Measurements from ENCODE around the gene WDR62.
"Not testable (repeated sequence)": the region's sequence is repeated elsewhere in the genome, so short reads cannot be mapped to it uniquely, and the experiment has no call there.

WDR62 gene

DNA sequence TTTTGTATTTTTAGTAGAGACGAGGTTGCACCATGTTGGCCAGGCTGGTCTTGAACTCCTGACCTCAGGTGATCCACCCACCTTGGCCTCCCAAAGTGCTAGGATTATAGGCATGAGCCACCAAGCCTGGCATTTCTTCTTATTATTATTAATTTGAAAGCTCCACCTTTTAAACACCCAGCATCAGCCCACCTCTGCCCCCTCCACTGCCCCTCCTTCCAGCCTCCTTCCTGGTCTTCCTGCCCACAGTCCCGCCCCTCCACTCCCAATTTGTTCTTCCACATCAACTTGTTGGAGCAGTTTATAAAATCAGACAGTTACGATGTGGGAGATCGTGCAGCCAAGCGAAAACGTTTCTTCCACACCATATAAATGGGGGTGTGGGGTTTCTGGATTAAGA is 14.2 kb upstream of the WDR62 start:
- DNase-seq: no peak

DNA sequence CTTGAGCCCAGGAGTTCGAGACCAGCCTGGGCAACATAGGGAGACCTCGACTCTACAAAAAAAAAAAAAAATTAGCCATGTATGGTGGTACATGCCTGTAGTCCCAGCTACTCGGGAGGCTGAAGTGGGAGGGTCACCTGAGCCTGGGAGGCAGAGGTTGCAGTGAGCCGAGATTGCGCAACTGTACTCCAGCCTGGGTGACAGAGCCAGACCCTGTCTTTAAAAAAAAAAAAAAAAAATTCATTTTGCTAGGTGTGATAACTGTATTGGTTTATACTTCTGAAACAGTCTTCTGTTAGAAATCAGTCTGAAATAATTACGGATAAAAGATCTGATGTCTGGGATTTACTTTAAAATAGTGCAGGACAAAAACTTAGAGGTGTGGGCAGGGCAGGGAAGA is 13.6 kb upstream of the WDR62 start:
- DNase-seq: not testable (repeated sequence)

DNA sequence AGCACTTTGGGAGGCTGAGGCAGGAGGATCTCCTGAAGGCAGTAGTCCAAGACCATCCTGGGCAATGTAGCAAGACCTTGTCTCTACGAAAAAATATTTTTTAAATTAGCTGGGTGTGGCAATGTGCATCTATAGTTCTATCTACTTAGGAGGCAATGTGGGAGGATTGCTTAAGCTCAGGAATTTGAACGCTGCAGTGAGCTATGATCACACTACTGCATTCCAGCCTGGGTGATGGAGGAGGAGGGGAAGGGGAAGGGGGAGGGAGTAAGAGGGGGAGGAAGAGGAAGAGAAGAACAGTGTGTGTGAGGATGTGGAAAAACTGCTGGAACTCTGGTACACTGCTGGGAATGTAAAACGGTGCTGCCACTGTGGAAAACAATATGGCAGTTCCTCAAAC is 12.9 kb upstream of the WDR62 start:
- no peak for DNase-seq

DNA sequence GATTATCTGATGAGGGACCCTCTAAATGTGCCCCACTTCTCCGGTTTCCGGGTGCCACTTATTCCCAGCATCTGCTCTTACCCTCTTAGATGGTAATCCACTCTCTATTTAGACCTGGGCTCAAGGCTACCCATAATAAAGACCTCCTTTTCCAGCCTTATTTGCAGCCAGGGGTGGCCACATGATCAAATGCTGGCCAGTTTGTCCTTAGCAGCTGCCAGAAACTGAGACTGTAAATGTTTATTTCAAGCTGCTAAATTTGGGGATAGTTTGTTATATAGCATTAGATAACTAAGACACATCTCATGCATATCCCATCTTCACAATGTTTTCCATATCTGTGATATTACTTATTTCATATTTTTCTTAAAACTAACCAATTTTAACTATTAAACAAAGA is 10.7 kb upstream of the WDR62 start:
- DNase-seq: no peak

DNA sequence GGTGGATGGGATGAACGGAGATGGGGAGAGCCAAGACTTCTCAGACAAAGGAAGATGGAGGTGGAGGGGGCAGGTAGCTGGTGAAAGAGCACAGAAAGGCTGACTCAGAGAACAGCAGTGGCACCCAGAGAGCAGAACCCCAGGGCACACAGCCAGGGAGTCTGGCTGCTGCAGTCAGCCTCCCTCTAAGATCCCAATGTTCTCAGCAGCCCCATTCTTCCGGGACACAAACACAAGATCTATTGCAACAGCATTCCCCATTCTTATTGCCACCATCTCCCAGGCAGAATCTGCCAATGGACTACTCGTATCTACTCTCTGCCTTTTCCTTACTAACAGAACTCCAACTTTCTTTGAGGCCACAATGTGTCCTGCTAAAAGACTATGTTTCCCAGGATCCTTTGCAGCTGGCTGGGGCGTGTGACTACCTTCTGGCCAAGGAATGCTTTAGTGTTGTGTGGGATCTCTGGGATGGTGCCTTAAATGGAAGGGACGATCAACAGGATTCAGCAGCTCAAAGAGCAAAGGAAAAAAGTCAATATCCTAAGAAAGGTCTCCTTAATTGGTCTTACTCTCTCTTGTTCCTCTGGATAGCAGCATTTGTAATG is 8.2 kb upstream of the WDR62 start:
- DNase-seq: no peak

DNA sequence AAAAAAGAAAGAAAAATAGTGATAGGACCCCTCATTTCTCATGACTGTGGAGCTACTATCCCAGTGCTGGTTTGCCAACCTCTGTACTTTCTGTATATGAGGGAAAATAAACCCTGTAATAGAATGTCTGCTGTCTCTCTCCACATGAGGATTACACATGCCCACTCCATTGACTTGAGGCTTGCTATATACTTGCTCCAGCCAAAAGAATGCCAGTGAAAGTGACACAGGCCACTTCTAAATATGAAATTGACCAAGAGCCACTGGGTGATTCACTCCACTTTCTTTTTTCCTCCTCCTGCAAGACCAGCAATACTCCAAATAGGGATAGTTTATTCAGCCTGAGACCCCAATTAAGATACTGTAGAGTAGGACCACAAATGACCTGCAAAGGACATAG is 6.9 kb upstream of the WDR62 start:
- no peak for DNase-seq

DNA sequence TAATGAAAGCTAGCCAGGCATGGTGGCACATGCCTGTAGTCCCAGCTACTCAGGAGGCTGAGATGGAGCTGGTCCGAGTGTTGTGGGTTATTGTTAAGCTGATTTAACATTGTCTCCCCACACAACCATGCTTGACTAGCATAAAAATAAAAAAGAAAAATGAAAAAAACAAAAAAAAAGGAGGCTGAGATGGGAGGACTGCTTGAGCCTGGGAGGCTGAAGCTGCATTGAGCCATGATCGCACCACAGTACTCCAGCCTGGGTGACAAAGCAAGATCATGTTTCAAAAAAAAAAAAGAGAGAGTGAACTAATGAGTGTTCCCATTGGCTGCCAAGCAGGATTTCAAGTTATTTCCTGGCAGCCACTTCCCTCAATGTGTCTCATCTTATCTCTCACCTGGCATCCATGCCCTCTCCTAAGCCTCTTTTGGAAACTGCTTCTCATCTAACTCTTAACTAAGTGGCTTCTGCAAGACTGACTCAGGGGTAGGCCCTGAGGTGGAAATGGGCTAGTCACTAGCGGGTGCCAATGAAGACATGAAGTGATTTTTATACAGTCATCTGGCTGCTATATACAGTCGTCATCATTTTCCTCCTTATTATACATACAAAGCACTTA is 5.5 kb upstream of the WDR62 start:
- DNase-seq: no peak

DNA sequence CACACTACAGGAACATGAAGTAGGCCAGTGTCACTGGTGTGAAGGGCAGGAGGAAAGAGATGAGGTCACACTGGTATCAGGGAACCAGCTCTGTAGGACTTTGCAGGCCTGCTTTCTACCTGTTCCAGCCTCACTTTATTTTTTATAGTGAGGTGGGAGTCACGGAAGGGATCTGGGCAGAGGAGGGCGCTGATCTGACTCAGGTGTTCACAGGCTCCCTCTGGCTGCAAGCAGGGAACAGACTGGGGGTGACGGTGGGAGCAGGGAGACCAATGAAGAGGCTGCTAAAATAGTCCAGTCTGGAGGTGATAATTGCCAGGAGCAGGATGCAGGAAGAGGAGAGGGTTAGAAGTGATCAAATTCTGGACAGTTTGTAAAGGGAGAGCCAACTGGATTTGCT is 3.5 kb upstream of the WDR62 start:
- no peak for DNase-seq

DNA sequence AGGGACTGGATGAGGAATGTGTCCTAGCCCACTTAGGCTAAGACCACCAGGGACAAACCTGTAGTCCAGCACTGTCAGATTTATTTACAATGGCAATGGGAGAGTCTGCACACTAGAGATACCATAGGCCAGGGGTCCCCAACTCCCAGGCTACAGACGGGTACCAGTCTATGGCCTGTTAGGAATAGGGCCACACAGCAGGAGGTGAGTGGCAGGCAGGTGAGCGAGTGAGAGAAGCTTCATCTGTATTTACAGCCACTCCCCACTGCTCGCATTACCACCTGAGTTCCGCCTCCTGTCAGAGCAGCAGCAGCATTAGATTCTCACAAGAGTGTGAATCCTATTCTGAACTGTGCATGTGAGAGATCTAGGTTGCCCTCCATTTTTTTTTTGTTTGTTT is 3.1 kb upstream of the WDR62 start:
- DNase-seq: no peak

DNA sequence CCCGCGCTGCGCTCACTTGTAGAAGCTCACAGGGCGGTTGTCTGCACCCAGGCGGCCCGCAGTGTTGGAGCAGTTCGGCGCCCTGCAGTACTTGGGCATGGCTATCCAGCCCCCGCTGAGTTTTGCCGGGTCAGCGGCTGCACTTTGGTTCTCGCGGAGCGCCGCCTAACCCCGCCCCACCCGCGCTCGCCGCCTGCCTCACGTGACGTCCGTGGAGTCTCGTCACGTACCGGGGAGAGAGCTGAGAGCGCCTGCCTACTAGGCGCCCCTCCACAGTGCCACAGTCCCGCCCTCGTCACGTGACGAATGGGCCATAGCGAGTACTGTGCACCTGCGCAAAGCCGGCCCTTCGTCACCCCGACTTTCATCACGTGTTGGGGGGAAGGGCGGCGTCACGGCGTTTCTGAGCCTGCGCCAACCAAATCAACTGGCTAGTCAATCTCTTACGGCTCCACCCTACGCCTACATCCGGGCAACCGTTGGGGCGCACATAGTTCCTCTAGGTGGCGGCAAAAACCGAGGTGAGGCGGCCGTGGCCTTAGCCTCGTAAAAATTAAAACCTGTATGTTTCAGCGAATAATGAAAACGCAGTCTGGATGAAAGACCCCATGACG is 471 bp upstream of the WDR62 start, which contains the start of gene THAP8:
Gene THAP8, minus strand, starts transcription at position 167 of the 614 bp plus-strand sequence. Its CDS starts 68 bp downstream, at position 99.
- DNase-seq: peak; percentile 98 to 100 (median 98)

DNA sequence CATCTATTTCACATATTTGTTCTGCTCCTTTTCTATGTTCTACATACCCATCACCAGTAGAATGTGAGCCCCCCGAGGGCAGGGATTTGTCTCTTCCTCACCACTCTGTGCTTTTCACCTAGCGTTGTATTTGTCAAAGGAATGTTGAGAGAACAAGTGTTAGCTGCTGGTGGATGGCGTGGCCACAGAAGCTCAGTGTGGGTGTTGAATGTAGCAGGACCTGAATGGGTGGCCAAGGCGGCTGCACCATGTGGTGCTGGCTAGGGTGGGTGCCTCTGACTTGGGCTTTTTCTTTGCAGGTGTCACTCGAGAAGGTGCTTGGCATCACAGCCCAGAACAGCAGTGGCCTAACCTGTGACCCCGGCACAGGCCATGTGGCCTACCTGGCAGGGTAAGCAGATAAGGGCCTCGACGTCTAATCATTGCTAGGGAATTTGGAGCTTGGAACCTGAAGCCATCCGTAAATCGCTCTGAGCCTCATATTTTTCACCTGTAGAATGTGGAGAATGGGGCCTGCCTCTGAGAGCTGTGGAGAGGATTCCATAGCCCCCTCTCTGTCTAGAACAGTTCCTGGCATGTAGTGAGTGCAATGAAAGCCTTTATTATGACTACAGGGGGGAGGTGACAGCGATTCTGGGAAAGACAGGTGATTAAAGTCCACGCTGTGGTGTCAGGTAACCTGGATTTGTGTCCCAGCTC is 3.9 kb downstream of the WDR62 start:
- no peak for DNase-seq

DNA sequence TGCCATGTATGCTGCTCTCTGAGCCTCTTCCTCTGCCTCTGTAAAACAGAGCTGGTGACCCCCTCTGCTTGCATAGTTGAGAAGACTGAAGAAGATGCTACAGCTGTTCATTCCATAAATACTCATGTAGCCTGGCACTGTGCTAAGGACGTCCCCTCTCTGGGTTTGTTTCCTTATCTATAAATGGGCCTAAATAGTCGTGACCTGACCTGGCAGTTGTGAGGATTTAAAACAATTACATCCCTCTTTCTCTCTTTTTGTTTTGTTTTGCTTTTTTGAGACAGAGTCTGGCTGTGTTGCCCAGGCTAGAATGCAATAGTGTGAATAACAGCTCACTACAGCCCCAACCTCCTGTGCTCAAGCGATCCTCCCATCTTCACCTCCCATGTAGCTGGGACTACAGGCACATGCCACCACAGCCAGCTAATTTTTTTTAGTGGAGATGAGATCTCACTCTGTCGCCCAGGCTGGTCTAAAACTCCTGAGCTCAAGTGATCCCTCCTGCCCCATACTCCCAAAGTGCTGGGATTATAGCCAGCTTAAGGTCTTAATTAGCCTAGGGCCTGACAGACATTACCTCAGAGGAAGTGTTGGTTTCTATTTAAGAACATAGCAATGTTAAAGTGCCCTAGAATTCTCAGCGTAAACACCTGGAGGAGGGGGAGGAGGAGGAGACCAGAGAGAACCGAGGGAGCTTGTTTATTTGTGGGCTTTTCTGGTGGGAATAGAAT is 4.6 kb downstream of the WDR62 start:
- DNase-seq: no peak

DNA sequence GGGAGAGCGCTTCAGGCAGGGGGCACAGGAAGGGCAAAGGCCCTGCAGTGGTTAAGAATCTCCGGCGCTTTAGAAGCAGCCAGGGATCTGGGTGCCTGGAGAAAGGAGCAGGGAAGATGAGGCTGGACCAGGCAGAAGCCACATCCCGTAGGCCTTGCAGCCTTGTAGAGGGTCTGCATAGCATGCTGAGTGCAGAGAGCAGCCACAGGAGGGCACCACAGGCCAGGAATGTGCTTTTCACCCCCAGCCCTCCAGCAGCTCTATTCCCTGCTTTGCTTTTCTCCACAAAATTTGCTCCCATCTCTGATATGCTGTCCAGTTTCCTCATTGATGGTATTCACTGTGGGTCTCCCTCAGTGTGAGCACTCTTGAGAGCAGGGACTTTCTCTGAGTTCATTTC is 5.7 kb downstream of the WDR62 start:
- DNase-seq: peak in 1 of 4 experiments; percentile 2

DNA sequence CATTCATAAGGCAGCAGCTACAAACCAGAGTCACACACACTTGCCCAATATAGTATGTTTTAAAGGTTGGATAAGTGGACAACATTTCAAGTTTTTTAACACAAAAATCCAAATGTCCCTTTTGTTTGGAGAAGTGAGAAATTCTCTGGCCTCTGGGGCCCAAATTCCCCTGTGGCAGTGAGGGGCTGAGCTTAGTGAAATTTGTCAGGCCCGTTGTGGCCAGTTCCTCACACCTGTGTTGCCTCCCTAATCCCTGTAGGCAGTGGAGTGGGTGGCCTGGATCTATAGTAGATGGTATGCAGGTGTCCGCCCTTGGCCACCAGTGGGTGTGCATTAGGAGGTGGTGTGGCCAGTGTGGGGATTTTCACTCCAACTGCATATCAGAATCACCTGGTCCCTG is 6.7 kb downstream of the WDR62 start:
- DNase-seq: no peak

DNA sequence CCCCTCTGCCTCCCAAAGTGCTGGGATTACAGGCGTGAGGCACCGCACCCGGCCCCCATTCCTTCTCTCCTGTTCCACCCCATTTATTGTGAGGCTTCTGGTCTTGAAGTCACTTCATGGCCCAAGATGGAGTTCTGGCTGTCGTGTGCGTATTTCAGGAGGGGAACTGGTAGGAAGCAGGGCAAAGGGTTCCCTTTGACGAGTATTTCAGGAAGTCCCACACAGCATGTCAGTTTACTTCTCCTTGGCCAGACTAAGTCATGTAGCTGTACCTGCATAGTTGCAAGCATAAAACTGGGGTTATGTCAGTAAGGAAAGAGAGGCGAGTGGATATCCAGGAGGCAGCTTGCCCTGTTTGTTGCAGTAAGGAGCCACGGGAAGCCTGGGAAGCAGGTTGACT is 10.1 kb downstream of the WDR62 start:
- no peak for DNase-seq

DNA sequence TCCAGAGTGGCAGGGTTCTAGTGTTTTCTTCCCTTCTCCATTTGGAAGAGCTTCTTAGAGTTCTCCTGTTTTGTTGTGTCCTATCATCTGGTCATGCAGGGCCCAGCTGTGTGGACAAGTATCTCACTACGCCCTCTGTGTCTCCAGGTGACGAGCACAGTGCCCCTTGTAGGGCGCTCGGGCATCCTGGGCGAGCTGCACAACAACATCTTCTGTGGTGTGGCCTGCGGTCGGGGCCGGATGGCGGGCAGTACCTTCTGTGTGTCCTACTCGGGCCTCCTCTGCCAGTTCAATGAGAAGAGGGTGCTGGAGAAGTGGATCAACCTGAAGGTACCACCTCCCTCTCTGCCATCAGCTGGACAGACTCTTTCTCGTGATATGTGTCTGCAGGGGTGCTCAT is 13.0 kb downstream of the WDR62 start:
- DNase-seq: no peak

DNA sequence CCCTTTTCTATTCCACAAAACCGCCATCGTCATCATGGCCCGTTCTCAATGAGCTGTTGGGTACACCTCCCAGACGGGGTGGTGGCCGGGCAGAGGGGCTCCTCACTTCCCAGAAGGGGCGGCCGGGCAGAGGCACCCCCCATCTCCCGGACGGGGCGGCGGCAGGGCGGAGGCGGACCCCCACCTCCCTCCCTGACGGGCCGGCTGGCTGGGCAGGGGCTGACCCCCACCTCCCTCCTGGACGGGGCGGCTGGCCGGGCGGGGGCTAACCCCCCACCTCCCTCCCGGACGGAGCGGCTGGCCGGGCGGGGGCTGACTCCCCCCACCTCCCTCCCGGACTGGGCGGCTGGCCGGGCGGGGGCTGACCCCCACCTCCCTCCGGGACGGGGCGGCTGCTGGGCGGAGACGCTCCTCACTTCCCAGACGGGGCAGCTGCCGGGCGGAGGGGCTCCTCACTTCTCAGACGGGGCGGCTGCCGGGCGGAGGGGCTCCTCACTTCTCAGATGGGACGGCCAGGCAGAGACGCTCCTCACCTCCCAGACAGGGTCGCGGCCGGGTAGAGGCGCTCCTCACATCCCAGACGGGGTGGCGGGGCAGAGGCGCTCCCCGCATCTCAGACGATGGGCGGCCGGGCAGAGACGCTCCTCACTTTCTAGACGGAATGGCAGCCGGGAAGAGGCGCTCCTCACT is 14.3 kb downstream of the WDR62 start:
- DNase-seq: not testable (repeated sequence)

DNA sequence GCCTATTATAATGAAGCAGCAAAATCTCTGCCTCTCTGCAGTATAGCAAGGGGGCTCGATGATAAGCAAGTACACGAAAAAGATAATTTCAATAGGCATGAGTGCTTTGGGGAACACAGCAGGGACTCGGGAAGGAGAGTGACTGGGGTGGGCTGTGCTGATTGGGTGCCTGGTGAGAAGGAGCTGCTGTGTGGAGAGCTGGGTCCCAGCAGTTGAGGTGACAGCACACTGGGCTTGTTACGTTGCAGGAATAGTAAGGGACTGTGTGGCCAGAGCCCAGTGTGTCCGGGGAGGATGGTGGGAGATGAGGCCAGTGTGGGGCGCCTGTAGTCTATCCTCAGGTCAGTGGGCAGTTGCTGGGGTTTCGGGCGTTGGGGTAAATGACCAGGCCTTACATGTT is 17.4 kb downstream of the WDR62 start:
- no peak for DNase-seq

DNA sequence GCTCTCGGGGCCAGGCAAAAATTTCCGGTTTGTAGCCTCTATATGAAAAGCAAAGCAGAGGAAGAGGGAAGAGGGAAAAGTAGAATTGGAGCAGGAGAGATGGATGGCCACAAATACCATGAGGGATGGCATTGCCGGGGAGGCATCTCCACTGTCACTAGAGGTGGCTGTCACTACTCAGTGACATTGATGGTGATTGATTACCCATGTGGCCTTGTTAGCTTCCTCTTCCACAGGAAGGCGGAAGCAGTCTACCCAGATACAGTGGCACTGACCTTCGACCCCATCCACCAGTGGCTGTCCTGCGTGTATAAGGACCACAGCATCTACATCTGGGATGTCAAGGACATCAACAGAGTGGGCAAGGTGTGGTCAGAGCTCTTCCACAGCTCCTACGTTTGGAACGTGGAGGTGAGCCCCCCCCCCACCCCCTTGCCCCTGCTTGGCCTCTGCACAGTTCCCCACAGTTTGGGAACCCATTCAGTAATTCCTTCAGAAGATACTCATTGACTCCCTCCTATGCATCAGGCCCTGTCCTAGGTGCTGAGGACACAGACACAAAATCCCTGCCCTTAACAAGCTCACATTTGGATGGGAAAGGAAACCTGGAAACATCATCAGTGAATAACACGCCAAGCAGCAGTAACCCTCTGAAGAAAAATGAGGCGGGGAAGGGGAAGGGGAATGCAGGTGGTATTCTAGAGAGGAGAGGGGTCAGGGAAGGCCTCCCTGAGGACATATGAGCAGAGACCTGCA is 18.6 kb downstream of the WDR62 start:
- no peak for DNase-seq

DNA sequence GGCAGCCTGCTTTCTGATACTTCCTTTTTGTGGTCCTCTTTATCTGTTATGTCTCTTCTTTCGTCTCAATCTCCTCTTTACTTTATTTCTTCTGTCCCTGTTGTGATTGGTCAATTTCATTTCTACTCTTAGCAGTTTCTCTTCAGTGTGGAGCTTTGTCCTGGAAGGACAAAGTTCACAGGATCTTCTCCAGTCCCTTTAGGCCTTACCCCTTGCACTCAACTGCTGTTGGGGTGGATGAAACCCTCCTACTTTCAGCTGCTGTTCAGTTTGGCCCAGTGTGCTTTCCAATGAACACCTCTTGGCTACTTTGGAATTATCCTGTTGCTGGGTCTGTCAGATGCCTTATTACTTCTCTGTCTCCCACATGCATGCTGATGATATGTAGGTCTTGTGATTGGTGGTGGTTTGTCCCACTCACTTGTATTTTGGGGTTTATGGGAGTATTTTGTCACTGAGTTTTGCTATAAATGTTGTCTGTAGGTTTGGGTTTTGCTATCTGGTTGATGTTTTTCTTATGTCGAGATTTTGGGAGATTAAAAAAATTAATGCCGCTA is 24.8 kb downstream of the WDR62 start:
- DNase-seq: no peak

DNA sequence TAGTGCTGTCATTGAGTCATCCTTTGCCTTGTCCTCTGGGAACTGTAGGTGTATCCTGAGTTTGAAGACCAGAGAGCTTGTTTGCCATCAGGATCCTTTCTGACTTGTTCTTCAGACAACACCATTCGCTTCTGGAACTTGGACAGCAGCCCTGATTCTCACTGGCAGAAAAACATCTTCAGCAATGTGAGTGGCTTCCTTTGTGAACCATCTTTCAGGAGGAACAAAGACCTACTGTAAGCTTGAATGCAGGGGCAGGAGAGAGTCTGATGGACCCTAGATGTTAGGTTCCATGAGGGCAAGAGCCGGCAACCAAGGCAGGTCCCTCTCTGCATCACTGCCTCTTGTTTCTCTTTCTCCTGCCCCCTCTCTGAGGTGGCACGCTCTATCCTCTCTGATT is 26.7 kb downstream of the WDR62 start:
- DNase-seq: no peak

DNA sequence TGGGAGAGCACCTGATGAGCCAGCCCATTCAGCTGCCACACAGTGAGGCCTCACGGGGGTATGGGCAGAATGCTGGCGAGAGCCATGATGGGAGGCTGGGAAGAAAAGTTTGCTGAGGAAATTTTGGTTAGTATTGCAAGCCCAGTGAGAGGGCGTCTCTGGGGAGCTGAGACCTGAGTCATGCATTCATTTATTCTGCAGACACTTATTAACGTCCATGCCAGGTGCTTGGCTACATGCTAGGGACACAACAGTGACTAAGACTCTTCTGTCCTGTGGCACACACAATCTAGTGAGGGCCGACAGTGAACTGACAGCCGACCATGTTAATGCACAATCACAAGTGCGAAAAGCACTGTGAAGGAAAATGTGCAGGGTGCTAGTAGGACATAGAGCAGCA is 27.2 kb downstream of the WDR62 start:
- DNase-seq: no peak

Measured in activated CD4-positive, CD25-positive, alpha-beta regulatory T cell (primary cell).